Femur (tissue), 1 donor: ENCODE results near the gene FKBP1B.
"Not testable (repeated sequence)": the region's sequence is repeated elsewhere in the genome, so short reads cannot be mapped to it uniquely, and the experiment has no call there.

Source experiments
- DNase-seq: peaks from one replicate; pipeline ENCODE4 v3.0.0-alpha.2; 2017

FKBP1B gene

GRCh38 chr2:24104906-24105305 is 55.4 kb downstream of the FKBP1B start:
- DNase-seq = no peak

DNA sequence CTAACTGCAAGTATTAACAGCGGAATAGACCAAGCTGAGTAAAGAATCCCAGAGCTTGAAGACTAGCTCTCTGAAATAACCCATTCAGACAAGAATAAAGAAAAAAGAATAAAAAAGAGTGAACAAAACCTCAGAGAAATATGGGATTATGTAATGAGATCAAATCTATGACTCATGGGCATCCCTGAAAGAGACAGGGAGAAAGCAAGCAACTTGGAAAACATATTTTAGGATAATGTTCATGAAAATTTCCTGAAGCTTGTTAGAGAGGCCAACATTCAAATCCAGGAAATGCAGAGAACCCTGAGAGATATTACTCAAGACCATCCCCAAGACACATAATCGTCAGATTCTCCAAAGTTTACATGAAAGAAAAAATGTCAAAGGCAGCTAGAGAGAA is 56.3 kb downstream of the FKBP1B start:
- DNase-seq = no peak

DNA sequence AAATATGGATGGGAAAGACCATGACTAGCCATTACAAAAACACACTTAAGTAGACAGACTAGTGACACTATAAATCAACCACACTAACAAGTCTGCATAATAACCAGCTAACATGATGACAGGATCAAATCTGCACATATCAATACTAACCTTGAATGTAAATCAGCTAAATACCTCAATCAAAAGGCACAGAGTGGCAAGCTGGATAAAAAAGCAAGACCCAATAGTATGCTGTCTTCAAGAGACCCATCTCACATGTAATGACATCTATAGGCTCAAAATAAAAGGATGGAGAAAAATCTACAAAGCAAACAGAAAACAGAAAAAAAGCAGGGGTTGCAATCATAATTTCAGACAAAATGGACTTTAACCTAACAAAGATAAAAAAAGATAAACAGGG is 57.2 kb downstream of the FKBP1B start:
- no peak for DNase-seq

DNA sequence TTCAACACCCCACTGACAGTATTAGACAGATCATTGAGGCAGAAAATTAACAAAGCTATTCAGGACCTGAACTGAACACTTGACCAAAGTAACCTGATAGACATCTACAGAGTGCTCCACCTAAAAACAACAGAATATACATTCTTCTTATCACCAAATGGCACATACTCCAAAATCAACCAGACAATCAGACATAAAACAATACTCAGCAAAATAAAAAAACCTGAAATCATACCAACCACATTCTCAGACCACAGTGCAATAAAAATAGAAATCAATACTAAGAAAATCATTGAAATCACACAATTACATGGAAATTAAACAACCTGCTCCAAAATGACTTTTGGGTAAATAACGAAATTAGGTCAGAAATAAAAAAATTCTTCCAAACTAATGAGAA is 57.8 kb downstream of the FKBP1B start:
- DNase-seq = no peak

GRCh38 chr2:24109431-24109830 is 59.9 kb downstream of the FKBP1B start:
- DNase-seq = not testable (repeated sequence)

- no peak for DNase-seq
Observed at GRCh38 chr2:24110660-24111303, 61.2 kb downstream of the FKBP1B start.

DNA sequence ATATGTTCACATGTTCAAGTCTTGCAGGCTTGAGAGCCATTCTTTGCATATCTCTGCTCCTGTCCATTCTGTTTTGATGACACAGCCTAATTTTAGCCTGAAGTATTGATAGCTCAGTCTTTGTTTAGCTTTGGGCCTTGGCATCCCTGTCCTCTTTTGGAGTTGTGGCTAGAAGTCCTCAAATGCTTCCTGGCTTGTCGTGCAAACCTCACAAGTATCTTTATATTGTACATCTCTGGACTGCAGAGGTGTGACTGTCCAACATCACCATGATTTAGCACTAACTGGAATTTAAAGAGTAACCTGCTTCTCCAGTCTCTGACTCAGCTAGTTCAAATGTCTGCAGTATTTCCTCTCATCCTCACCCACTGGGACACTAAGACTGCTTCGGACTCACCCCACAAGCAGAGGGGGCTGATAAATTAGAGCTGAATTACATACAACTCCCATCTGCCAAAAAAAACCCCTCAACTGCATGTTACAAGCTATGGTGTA is 61.9 kb downstream of the FKBP1B start:
- DNase-seq = no peak
